ENCODE measurements around the gene EPB41L5.
"Not testable (repeated sequence)": the region's sequence is repeated elsewhere in the genome, so short reads cannot be mapped to it uniquely, and the experiment has no call there.

EPB41L5 gene

GRCh38 chr2:120066800-120067547 lies 54.1 kb downstream of the EPB41L5 start:
- DNase-seq (ENCODE audit: extremely low read depth, insufficient read length): no peak
- H3K4me3 ChIP-seq (replicated peaks; ENCODE audit: low read depth, low read length): no peak overlapping the region

GRCh38 chr2:120068040-120068658 lies 55.3 kb downstream of the EPB41L5 start:
- DNase-seq (ENCODE audit: extremely low read depth, insufficient read length); H3K4me3 ChIP-seq (replicated peaks; ENCODE audit: low read depth, low read length); H3K36me3 ChIP-seq (ENCODE audit: control insufficient read depth, insufficient read depth, low read length); H3K27me3 ChIP-seq (replicated peaks; ENCODE audit: control insufficient read depth, insufficient read depth, low read length): not testable (repeated sequence)

More at GRCh38 chr2:120066800-120067547, 54.1 kb downstream of the EPB41L5 start:
- Histone ChIP-seq H3K36me3 (ENCODE audit: control insufficient read depth, insufficient read depth, low read length) (no peaks in the 10 kb centered on the region), H3K27me3 (replicated peaks; ENCODE audit: control insufficient read depth, insufficient read depth, low read length) (no peaks in the 10 kb centered on the region)
- TF ChIP-seq CTCF (IDR thresholded peaks at IDR 0.05; ENCODE audit: insufficient read depth, low read length, poor library complexity, severe bottlenecking): no peak

GRCh38 chr2:120075545-120075944 lies 62.7 kb downstream of the EPB41L5 start:
- DNase-seq (ENCODE audit: extremely low read depth, insufficient read length): no peak
- no peak for TF ChIP-seq CTCF (IDR thresholded peaks at IDR 0.05; ENCODE audit: insufficient read depth, low read length, poor library complexity, severe bottlenecking)
- H3K27me3 ChIP-seq (replicated peaks; ENCODE audit: control insufficient read depth, insufficient read depth, low read length): no peaks in the 10 kb centered on the region
- no peak overlapping the region for H3K4me3 ChIP-seq (replicated peaks; ENCODE audit: low read depth, low read length)
- H3K36me3 ChIP-seq (ENCODE audit: control insufficient read depth, insufficient read depth, low read length): no peaks in the 10 kb centered on the region

GRCh38 chr2:120077896-120078295 lies 65.0 kb downstream of the EPB41L5 start:
- no peaks in the 10 kb centered on the region for H3K36me3 ChIP-seq (ENCODE audit: control insufficient read depth, insufficient read depth, low read length)
- no peaks in the 10 kb centered on the region for H3K27me3 ChIP-seq (replicated peaks; ENCODE audit: control insufficient read depth, insufficient read depth, low read length)
- no peak overlapping the region for H3K4me3 ChIP-seq (replicated peaks; ENCODE audit: low read depth, low read length)
- TF ChIP-seq CTCF (IDR thresholded peaks at IDR 0.05; ENCODE audit: insufficient read depth, low read length, poor library complexity, severe bottlenecking): no peak
- no peak for DNase-seq (ENCODE audit: extremely low read depth, insufficient read length)

GRCh38 chr2:120079647-120080046 lies 66.8 kb downstream of the EPB41L5 start:
- no peak for DNase-seq (ENCODE audit: extremely low read depth, insufficient read length)
- Histone ChIP-seq H3K27me3 (replicated peaks; ENCODE audit: control insufficient read depth, insufficient read depth, low read length) (no peaks in the 10 kb centered on the region), H3K4me3 (replicated peaks; ENCODE audit: low read depth, low read length) (no peak overlapping the region), H3K36me3 (ENCODE audit: control insufficient read depth, insufficient read depth, low read length) (no peaks in the 10 kb centered on the region)
- TF ChIP-seq CTCF (IDR thresholded peaks at IDR 0.05; ENCODE audit: insufficient read depth, low read length, poor library complexity, severe bottlenecking): no peak

- TF ChIP-seq CTCF (IDR thresholded peaks at IDR 0.05; ENCODE audit: insufficient read depth, low read length, poor library complexity, severe bottlenecking): no peak
- Histone ChIP-seq H3K27me3 (replicated peaks; ENCODE audit: control insufficient read depth, insufficient read depth, low read length) (no peaks in the 10 kb centered on the region), H3K4me3 (replicated peaks; ENCODE audit: low read depth, low read length) (no peak overlapping the region), H3K36me3 (ENCODE audit: control insufficient read depth, insufficient read depth, low read length) (no peaks in the 10 kb centered on the region)
- no peak for DNase-seq (ENCODE audit: extremely low read depth, insufficient read length)
These were observed 78.6 kb downstream of the EPB41L5 start for GRCh38 chr2:120091436-120091835.
